Measurements from ENCODE around the gene CLN5. TPM values are rescaled to one million over a fixed set of nuclear protein-coding genes. Genes with fewer than 3 reads are reported as not detected.

Gene CLN5
- total and polyA plus RNA-seq, 2 of the 13 experiments (the other 11 are each of a cell fraction or from before 2014, with no cell fraction given), result 10.1 to 13.7 TPM

- no peak for TF ChIP-seq ZNF597 (CRISPR knock-in tag; IDR thresholded peaks at IDR 0.05)
- peak; percentile 81; the same call in 1 of the 2 replicates for TF ChIP-seq ZNF547 (CRISPR knock-in tag; IDR thresholded peaks at IDR 0.05)
- TF ChIP-seq PREB (CRISPR knock-in tag; IDR thresholded peaks at IDR 0.05), result 0 out of 2 replicates have a peak, but pooled peaks have one; percentile 34
- TF ChIP-seq SALL2 (CRISPR knock-in tag; IDR thresholded peaks at IDR 0.05), result peak; percentile 95
- TF ChIP-seq ZNF414 (CRISPR knock-in tag; IDR thresholded peaks at IDR 0.05), result peak; percentile 63; the same call in 1 of the 2 replicates
- no peak; the same call in 1 of the 2 replicates for TF ChIP-seq ZNF281 (CRISPR knock-in tag; IDR thresholded peaks at IDR 0.05; ENCODE audit: borderline replicate concordance)
- TF ChIP-seq XBP1 (CRISPR knock-in tag; IDR thresholded peaks at IDR 0.05), result no peak
- peak; percentile 52; the same call in 1 of the 2 replicates for TF ChIP-seq PRDM15 (CRISPR knock-in tag; IDR thresholded peaks at IDR 0.05)
- peak; percentile 71 for TF ChIP-seq TBX2 (CRISPR knock-in tag; IDR thresholded peaks at IDR 0.05; ENCODE audit: borderline replicate concordance)
- no peak for TF ChIP-seq ZNF747 (CRISPR knock-in tag; IDR thresholded peaks at IDR 0.05; ENCODE audit: borderline replicate concordance)
- TF ChIP-seq ELK4 (CRISPR knock-in tag; IDR thresholded peaks at IDR 0.05; ENCODE audit: borderline replicate concordance), result peak; percentile 95; the same call in 1 of the 2 replicates
- TF ChIP-seq ZNF780A (CRISPR knock-in tag; IDR thresholded peaks at IDR 0.05), result no peak
- peak; percentile 91 for TF ChIP-seq ZNF256 (CRISPR knock-in tag; conservative IDR thresholded peaks at IDR 0.05)
- peak; percentile 79 for TF ChIP-seq ZNF556 (CRISPR knock-in tag; IDR thresholded peaks at IDR 0.05; ENCODE audit: borderline replicate concordance)
- TF ChIP-seq ETV6 (CRISPR knock-in tag; conservative IDR thresholded peaks at IDR 0.05), result peak; percentile 72
- TF ChIP-seq KLF15 (CRISPR knock-in tag; IDR thresholded peaks at IDR 0.05; ENCODE audit: borderline replicate concordance), result peak; percentile 58; the same call in 1 of the 2 replicates
Observed at GRCh38 chr13:76991796-76992547, at the start of gene CLN5 (continued).

Measured in HepG2 (cell line).